Esophagus squamous epithelium (tissue), 5 donors: ENCODE results near the gene MBD3L2. TPM values are rescaled to one million over a fixed set of nuclear protein-coding genes. Genes with fewer than 3 reads are reported as not detected.
"Not testable (repeated sequence)": the region's sequence is repeated elsewhere in the genome, so short reads cannot be mapped to it uniquely, and the experiment has no call there.

Experiments used
- DNase-seq: peaks from one replicate; lab custom pipeline; 2025; lab: John Stamatoyannopoulos, UW
- H3K27ac ChIP-seq, 4 donors: fragments of 200-600 bp; sonication (generic); one replicate each; pipeline ENCODE4 v1.5.1; 2016 to 2019; ENCODE audit warnings: mild to moderate bottlenecking in 1 of 4
- H3K27me3 ChIP-seq, 4 donors: fragments of 200-600 bp; sonication (generic); 1 replicate in 3 of 4; 2 replicates in 1 of 4; pipeline versions ENCODE4 v1.5.1 to v1.6.0; 2017 to 2021; ENCODE audit warnings: antibody characterized with exemption in 1 of 4
- H3K36me3 ChIP-seq, 3 donors: fragments of 200-600 bp; sonication (generic); one replicate each; pipeline ENCODE4 v1.5.1; 2016 to 2019
- H3K4me1 ChIP-seq, 3 donors: fragments of 200-600 bp; sonication (generic); one replicate each; pipeline ENCODE4 v1.5.1; 2017 to 2019
- H3K4me3 ChIP-seq, 4 donors: fragments of 200-600 bp; sonication (generic); 1 replicate in 3 of 4; 2 replicates in 1 of 4; pipeline ENCODE4 v1.5.1; 2016 to 2019; ENCODE audit warnings: mild to moderate bottlenecking in 2 of 4, moderate library complexity in 1 of 4
- H3K9me3 ChIP-seq, 3 donors: fragments of 200-600 bp; sonication (generic); one replicate each; pipeline ENCODE4 v1.5.1; 2016 to 2019
- CTCF ChIP-seq, 6 experiments: fragments of 450-650 bp in 4 of 6; fragments of 200-600 bp in 2 of 6; sonication (generic) in 2 of 6; IDR thresholded peaks; one replicate each; pipeline ENCODE4 v1.5.1; 2016 to 2019; ENCODE audit warnings: antibody characterized with exemption in 6 of 6, mild to moderate bottlenecking in 4 of 6, moderate library complexity in 4 of 6
- POLR2A ChIP-seq, 4 donors: fragments of 450-650 bp; IDR thresholded peaks; one replicate each; pipeline ENCODE4 v1.6.1; 2017; ENCODE audit warnings: antibody characterized with exemption in 4 of 4, mild to moderate bottlenecking in 4 of 4, moderate library complexity in 3 of 4
- WGBS, 2 donors: methylation state at CpG; one replicate each; pipeline ENCODE4 v1.1.5; 2018; 5-methylcytosine and 5-hydroxymethylcytosine counted together
- intact Hi-C: fragments of 100-400 bp; cut with DNase I; formaldehyde crosslinking; loops from one replicate; pipeline ENCODE4 v1.15.0; 2022
- total RNA-seq, 4 donors: library from RNA; depleted of rRNA; stranded (reverse); fragments of >200 nt; gene quantifications; one replicate each; pipeline ENCODE4 v1.1.0, GENCODE V29; 2016
- donor health status: DM: yes; HTN: yes; CAD: no.

The MBD3L2 gene
- total RNA-seq, 4 donors from 2014 or later = not detected

- Histone ChIP-seq H3K4me1 (no peaks in the 10 kb centered on the region), H3K9me3 (no peaks in the 10 kb centered on the region), H3K4me3 (no peak overlapping the region), H3K27me3 (no peaks in the 10 kb centered on the region), H3K36me3 (no peaks in the 10 kb centered on the region), H3K27ac (no peak overlapping the region)
- WGBS, 2 donors = 78 to 80% methylated on average over 4 of the region's 4 CpGs
- no peak for DNase-seq
- intact Hi-C loops = no loop called here
- no peak for TF ChIP-seq POLR2A (IDR thresholded peaks at IDR 0.05)
- no peak for TF ChIP-seq CTCF (IDR thresholded peaks at IDR 0.05)
These were observed 14.2 kb downstream of the MBD3L2 start for GRCh38 chr19:7063339-7063738.

GRCh38 chr19:7063764-7064418 lies 14.8 kb downstream of the MBD3L2 start:
- intact Hi-C loops = no loop called here

GRCh38 chr19:7067122-7067521 lies 18.0 kb downstream of the MBD3L2 start:
- H3K27me3 ChIP-seq, H3K9me3 ChIP-seq, H3K4me3 ChIP-seq, DNase-seq, H3K27ac ChIP-seq, intact Hi-C loops: not testable (repeated sequence)
- peaks cover 0 to 16% (median 0%) of the 10 kb centered on the region in 3 donors for H3K36me3 ChIP-seq
- peak in 1 of 6 experiments; percentile 20 for TF ChIP-seq CTCF (IDR thresholded peaks at IDR 0.05)
- 55 to 61% methylated on average over 10 to 13 of the region's 13 CpGs for WGBS, 2 donors
- peaks cover 6 to 15% (median 7%) of the 10 kb centered on the region in 3 donors for H3K4me1 ChIP-seq

More at GRCh38 chr19:7063764-7064418, 14.8 kb downstream of the MBD3L2 start:
- TF ChIP-seq CTCF (IDR thresholded peaks at IDR 0.05) = no peak
- no peak for TF ChIP-seq POLR2A (IDR thresholded peaks at IDR 0.05)
- Histone ChIP-seq H3K27ac (no peak overlapping the region), H3K9me3 (no peaks in the 10 kb centered on the region), H3K36me3 (no peaks in the 10 kb centered on the region), H3K4me3 (no peak overlapping the region), H3K27me3 (no peaks in the 10 kb centered on the region), H3K4me1 (no peaks in the 10 kb centered on the region)
- DNase-seq = no peak
- WGBS, 2 donors = 83 to 92% methylated on average over 8 to 9 of the region's 9 CpGs

GRCh38 chr19:7067716-7068115 lies 18.6 kb downstream of the MBD3L2 start:
- TF ChIP-seq POLR2A (IDR thresholded peaks at IDR 0.05) (no peak), CTCF (IDR thresholded peaks at IDR 0.05) (no peak)
- H3K4me1 ChIP-seq = peaks cover 6 to 15% (median 7%) of the 10 kb centered on the region in 3 donors

GRCh38 chr19:7068599-7068998 lies 19.5 kb downstream of the MBD3L2 start:
- TF ChIP-seq CTCF (IDR thresholded peaks at IDR 0.05) = no peak
- TF ChIP-seq POLR2A (IDR thresholded peaks at IDR 0.05) = no peak
- no peaks in the 10 kb centered on the region for H3K27me3 ChIP-seq
- peak overlapping the region in 2 of 4 donors; percentile 90 to 98 for H3K4me3 ChIP-seq
- intact Hi-C loops = no loop called here
- H3K27ac ChIP-seq = peak overlapping the region in 3 of 4 donors; percentile 86 to 90 (median 88)
- no peak for DNase-seq
- H3K36me3 ChIP-seq = peaks cover 0 to 31% (median 13%) of the 10 kb centered on the region in 3 donors
- WGBS, 2 donors = 68 to 77% methylated on average over 5 to 6 of the region's 6 CpGs
- no peaks in the 10 kb centered on the region for H3K9me3 ChIP-seq
- H3K4me1 ChIP-seq = peaks cover 6 to 15% (median 7%) of the 10 kb centered on the region in 3 donors

More at GRCh38 chr19:7067716-7068115, 18.6 kb downstream of the MBD3L2 start:
- no peaks in the 10 kb centered on the region for H3K27me3 ChIP-seq
- WGBS, 2 donors = 70 to 76% methylated on average over 2 of the region's 2 CpGs
- H3K4me3 ChIP-seq = no peak overlapping the region
- H3K9me3 ChIP-seq = no peaks in the 10 kb centered on the region
- no peak for DNase-seq
- peaks cover 0 to 22% (median 5%) of the 10 kb centered on the region in 3 donors for H3K36me3 ChIP-seq
- H3K27ac ChIP-seq = no peak overlapping the region
- intact Hi-C loops = no loop called here
